HG02885 (cell line): ENCODE data around the gene ZNF502.
"Not testable (repeated sequence)": the region's sequence is repeated elsewhere in the genome, so short reads cannot be mapped to it uniquely, and the experiment has no call there.

ENCODE experiments used
- ATAC-seq: cut with Tn5 transposase; IDR thresholded peaks from one replicate; pipeline ENCODE4 v1.9.1; 2021; ENCODE audit warnings: mild to moderate bottlenecking; ENCODE audit not compliant: unreplicated experiment, poor library complexity

ZNF502 gene

DNA sequence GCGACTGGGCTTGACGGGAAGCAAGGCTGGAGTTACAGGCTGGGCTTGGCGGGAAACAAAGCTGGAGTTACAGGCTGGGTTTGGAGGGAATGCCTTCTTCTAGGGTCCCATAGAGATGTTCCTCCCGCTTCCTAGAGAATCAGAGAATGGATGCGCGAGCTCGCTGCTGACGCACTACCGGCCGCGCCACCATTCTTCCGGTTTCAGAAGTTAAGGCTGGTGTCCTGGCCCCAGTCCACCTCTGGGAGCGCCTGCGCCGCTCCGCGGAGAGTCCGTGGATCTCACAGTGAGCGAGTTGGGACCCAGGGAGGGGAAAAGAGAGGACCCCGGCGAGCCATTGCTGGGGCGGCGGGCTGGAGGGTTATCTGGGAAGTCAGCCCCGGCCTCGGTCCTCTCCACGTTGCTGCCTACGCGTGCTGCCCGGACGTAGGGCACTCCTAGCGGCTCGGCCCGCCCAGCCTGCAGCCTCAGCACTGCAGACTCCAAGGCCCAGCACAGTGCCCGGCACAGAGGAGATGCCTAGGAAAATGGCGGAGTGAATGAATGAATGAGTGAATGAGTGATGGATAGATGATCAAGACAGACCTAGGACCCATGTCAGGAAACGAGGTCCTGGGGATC, at the start of gene ZNF502:
TSS of gene ZNF502 (plus strand) at position 206 of the 621 bp plus-strand sequence. CDS start 7,602 bp downstream, outside the sequence.
- no peak for ATAC-seq

DNA sequence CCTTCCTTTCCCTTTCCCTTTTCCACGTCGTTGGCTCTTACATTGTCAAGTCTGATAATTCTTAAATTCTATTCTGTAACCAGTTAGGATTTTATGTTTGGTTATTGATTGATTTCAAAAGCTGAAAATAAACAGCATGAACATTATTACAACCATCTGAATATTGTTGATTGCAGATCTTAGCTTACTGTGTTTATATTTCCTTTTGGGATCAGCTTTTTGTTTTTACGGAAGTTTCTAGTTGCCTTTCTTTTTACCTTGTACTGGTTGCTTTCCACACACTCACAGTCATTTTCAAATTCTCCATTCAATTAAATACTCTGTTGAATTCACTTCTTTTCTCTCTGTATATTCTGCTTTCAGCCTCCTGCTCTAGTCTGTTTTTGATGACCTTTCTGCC, 47.3 kb upstream of the ZNF502 start:
- no peak for ATAC-seq

DNA sequence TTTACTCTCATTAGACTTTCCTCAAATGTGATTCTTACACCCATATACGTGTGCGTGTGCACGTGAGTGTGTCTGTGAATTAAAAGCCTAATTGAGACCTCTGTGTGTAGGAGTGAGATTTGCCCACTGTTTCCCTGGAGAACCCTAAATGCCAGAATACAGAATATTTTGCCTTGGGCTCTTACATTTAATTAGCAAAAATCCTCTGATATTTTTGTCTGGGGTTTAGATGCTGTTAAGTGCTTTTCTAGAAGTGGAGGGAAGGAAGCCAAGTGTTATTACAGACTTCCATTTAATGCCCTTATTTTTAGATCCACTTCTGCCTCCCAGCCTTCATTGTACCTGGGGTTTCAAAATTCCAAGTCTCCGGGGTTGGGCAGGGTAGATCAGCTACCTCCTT, 46.1 kb upstream of the ZNF502 start:
- no peak for ATAC-seq

DNA sequence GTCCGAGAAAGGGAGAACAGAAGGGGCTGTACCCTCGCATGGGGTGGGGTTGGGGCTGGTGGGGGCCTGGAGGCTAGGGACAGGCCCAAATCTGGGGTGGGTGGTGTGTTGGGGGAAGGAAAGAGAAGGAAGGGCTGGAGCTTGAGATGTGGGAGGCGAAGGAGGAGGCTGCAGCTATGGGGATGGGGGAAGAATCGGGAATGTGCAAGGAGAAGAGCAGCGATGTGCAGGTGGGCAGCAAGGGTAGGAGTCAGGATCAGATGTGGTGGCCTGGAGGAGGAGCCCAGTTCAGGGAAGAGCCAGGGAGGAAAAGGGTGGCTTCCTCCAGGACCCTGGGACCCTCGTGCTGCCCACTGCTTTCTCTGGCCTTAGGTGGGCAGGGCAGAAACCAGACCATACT, 42.7 kb upstream of the ZNF502 start:
- no peak for ATAC-seq

DNA sequence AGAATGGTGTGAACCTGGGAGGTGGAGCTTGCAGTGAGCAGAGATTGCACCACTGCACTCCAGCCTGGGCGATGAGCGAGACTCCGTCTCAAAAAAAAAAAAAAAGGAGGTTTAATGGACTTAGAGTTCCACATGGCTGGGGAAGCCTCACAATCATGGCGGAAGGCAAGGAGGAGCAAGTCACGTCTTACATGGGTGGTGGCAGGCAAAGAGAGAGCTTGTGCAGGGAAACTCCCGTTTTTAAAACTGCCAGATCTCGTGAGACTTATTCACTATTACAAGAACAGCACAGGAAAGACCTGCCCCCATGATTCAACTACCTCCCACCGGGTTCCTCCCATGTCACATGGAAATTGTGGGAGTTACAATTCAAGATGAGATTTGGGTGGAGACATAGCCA, 39.0 kb upstream of the ZNF502 start:
- not testable (repeated sequence) for ATAC-seq

DNA sequence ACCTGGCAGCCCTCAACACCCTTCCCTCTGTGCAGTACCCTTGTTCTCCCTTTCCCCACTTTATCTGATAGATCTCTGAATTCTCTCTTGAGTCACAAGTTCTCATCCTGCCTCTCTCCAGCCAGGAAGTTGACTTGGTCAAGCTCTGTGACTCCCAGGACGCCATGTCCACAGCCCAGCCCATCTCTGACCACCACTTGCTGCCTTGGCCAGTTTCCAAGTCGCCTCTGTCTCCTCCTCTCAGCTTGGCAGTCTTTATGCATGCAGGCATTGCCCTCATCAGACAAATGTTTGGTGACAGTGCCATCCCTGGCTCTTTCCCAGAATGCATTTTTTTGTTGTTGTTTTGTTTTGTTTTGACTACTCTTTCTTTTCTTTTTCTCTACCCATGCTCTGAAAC, 38.2 kb upstream of the ZNF502 start:
- no peak for ATAC-seq

DNA sequence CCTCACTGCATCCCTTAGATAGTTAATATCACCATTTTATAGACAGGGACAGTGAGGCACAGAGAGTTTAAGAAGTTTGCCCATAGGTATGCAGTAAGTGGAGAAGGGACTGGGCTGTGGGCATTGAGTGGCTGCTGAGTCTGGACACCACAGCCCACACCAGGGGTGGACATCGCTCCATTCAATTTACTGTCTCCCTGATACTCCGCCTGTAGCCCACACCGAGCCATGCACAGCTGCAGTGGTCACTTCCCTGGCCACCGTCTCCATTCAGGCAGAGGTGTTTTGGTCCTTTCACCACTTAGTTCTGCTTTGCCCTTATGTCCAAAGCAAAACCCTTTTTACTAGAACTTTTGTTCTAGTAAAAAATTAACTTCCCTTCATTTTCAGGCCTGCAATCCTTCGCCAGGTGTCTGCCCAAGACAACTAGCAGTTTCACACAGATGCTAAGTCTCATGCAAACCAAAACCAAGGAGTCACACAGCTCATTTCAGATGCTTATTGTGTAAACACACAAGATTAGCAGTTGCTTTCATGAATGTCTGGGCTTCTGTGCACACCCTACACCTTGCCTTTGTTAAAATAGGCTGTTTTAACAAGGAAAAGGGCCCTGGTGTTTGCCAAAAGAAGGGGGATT, 33.9 kb upstream of the ZNF502 start:
- ATAC-seq, result no peak

DNA sequence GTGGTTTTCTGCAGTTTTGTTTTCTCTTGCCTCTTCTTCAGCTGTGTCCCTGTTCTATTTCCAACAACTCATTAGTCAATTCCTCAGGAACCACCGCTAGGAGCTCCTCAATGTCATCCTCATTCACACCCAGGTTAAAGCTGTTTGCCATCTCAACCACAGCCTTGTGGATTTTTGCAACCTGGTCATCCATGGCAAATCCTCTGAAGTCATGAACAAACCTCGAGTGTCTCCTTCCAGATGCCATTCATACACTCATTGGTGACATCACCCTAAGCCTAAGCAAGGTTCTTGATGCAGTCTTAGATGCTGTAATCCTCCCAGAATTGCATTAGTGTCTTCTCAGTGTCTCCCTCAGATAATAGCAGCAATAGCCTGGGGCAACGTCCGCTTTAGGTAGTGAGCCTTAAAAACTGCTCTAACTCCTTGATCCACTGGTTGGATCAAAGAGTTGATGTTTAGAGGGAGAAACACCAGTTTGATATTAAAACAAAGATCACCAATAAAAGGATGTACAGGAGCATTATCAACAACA, 31.5 kb upstream of the ZNF502 start:
- no peak for ATAC-seq

DNA sequence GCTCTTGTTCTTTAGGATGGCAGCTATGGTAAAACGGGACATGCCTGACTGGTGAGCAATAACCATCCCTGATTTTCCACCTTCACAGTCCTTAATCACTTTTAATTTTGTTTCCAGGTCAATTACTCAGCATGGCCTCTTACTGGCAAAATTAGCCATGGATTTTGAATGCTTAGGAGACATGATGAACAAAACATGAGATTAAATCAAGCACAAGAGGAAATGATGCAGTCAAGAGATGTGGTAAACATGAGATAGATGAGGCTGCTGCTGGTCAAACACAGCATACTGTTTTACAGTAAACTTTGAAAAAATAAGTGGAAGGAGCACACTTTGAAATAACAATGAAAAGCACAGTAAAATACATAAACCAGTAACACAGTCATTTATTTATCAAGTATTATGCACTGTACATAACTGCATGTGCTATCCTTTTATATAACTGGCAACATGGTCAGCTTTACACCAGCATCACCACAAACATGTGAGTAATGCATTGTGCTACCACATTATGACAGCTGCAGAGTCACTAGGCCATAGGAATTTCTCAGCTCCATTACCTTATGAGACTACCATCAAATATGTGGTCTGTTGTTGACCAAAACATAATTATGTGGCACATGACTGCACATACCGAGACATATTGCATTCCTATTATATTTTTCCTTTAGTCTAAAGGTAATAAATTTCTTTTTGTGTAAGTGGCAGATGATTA, 30.1 kb upstream of the ZNF502 start:
- no peak for ATAC-seq

DNA sequence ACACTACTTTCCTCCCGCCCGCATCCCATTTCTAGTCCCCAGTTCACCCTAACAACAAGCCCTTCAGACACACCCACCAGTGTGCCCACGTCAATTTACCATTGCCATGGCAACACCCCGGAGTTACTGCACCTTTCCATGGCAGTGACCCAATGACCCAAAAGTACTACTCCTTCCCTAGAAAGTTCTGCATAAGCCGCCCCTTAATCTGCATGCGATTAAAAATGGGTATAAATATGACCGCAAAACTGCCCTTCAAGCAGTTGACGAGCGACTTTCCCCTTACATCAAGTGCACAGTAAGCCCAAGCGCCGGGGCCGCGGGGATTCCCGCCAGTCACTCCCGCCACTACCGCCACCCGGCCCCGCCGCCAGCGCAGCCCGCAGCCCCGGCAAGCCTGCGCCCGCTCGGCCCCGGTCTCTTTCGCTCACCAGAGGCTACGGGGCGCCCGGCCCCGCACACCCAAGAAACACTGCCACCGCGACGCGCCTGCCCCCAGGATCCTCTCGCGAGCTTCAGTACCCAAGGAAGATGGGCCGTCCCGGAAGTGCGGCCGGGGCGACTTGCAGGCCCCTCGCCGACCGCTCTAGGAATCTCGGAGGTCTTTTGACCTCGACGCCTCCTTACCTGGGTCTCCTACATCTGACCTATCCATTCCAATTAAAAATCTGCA, 27.2 kb upstream of the ZNF502 start:
- peak; percentile 77 for ATAC-seq

DNA sequence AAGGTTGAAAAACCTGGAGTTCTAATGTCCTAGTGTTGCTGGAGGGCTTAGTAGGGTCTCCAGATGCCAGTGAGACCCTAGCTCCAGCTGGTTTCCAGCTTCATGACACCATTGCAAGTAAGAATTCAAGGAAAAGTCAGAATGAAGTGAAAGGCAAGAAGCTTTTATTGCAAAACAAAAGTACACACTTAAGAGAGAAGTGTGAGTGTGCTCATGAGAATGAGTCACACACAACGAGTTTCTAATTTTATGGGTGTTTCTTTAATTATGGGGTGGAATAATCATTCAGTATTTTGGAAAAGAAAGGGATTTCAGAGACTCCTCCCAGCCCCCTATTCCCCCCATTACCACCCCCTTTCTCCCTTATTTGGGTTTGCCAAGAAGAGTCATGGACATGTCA, 24.6 kb upstream of the ZNF502 start:
- no peak for ATAC-seq

DNA sequence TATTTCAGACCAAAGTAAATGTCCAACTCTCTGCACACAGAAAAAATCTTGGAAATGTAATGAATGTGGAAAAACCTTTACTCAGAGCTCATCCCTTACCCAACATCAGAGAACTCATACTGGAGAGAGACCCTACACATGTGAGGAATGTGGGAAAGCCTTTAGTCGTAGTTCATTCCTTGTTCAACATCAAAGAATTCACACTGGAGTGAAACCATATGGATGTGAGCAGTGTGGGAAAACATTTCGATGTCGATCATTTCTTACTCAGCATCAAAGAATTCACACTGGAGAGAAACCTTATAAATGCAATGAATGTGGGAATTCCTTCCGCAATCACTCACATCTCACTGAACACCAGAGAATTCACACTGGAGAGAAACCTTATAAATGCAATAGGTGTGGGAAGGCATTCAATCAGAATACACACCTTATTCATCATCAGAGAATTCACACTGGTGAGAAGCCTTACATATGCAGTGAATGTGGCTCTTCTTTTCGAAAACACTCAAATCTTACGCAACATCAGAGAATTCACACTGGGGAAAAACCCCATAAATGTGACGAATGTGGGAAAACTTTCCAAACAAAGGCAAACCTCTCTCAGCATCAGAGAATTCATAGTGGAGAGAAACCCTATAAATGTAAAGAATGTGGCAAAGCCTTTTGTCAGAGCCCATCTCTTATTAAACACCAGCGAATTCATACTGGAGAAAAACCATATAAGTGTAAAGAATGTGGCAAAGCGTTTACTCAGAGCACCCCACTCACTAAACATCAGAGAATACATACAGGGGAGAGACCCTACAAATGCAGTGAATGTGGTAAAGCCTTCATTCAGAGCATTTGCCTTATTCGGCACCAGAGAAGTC, 9.0 kb downstream of the ZNF502 start:
- ATAC-seq, result no peak

DNA sequence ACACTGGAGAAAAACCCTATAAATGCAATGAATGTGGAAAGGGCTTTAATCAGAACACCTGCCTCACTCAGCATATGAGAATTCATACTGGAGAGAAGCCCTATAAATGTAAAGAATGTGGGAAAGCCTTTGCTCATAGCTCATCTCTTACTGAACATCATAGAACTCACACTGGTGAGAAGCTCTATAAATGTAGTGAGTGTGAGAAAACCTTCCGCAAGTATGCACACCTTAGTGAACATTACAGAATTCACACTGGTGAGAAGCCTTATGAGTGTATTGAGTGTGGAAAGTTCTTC, 9.6 kb downstream of the ZNF502 start:
- ATAC-seq, result no peak

DNA sequence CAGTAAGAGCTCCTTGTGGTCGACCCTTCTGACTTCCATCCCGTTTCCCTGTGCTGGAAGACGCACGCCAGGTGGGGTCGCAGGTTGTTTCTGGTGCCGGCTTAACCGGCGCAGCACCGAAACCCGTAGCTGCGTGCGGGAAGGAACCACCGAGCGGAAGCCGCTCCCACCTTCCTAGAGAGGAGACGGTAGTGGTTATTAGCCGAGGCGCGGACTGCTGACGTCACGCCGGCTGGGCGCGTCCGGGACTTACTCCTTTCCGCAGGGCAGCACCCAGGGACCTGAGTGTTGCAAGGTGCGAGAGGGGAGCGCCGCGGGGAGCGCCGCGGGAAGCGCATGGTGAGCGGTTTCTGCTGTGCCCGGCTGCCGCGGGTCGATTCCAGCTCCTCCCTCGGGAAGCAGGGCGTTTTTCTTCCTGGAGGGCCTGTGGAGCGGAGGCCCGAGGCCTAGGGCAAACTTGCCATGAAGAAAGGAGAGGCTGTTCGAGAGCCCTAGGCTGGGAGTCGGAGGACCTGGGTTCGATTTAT, 17.0 kb downstream of the ZNF502 start, which contains the start of gene ZNF501:
TSS of gene ZNF501 (plus strand) at position 252 of the 527 bp plus-strand sequence. CDS start 4,787 bp downstream, outside the sequence.
- peak; percentile 89 for ATAC-seq

DNA sequence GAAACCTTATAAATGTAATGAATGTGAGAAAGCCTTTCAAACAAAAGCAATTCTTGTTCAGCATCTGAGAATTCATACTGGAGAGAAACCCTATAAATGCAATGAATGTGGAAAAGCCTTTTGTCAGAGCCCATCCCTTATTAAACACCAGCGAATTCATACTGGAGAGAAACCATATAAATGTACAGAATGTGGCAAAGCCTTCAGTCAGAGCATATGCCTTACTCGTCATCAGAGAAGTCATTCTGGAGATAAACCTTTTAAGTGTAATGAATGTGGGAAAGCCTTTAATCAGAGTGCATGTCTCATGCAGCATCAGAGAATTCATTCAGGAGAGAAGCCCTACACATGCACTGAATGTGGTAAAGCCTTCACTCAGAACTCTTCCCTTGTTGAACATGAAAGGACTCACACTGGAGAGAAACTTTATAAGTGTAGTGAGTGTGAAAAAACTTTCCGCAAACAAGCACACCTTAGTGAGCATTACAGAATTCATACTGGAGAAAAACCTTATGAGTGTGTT, 22.2 kb downstream of the ZNF502 start:
- ATAC-seq, result no peak

DNA sequence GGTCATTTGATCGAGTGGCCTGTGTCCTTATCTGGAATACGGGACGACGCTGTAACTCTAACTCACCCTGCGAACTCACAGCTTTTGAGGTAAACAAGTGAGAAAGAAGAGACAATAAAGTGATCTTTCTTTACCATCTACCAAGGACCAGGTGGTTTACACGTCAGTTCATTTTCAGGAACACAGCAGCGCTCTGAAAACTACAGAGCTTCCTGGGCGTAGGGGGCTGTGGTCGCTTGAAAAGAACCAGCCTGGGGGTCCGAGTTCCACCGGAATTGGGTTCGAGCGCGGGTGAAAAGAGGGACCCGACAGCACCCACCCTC, 48.6 kb downstream of the ZNF502 start:
- ATAC-seq, result no peak

DNA sequence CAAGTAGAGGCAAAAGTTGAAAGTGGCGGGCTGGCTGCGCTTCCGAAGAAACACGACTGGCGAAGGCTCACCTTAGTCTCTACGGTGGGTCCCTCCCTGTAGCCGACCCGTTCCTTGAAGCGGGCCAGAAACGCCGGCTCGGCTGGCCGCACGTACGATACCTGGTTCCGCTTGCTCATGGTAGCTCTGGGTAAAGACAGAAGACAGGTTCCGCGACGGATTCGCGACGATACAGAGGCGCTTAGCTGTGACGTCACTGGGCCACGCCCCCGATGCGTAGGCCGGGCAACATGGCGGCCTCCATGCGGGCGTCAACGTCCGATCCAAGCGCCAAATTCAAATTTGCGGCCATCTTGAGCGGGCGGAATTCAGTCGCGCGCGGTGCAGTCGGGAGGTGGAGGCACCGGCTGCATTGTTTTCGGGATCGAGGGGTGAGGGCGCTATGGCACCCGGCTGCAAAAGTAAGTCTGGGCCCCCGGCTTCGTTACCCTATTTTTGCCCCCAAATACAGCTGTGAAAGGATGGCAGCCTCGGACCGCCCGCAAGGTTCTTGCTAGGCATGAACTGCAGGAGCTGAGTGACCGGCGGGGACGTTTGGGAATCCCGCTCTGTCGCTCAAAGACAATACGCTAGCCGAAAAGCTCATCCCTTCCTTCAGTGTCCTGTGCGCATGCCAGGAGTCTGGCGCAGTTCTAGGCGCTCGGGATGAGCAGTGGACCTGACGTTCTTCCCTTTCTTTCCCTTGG, 49.1 kb downstream of the ZNF502 start, which contains the start of the genes KIAA1143 and KIF15:
TSS of gene KIAA1143 (minus strand) at position 196 of the 746 bp plus-strand sequence. CDS start at position 179, 17 bp downstream.
TSS of gene KIF15 (plus strand) at position 371 of the 746 bp plus-strand sequence. CDS start at position 443, 72 bp downstream.
- peak; percentile 83 for ATAC-seq

DNA sequence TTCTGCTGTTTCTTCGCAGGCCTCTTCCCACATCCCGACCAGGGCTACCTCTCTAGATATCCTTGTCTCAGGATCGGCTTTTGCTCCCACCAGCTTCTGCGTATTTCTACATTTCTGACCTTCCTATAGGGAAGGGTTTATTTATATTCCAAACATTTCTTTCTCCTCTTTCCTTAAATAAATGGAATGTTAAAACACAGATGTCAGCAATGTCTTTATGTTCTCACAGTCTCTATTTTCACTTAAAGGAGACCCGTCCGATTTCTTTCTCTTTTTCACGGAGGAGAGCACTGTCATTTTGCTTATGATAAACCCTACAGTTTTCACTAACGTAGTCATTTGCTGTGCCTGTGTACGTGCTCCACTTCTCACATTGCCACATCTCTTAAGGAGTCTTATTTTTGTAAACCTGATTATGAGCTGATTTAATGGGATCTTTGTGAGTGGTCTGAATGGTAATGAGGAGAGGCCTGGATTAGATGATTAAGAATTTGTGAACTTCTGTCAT, 49.8 kb downstream of the ZNF502 start:
- no peak for ATAC-seq
